GM12878 (cell line): ENCODE measurements around the gene HS6ST3. TPM values are rescaled to one million over a fixed set of nuclear protein-coding genes. Genes with fewer than 3 reads are reported as not detected.

Experiments used
- ATAC-seq: fragments of 200-7000 bp; cut with Tn5 transposase; 3 replicates; pipeline ENCODE4 v1.9.1; 2020; ENCODE audit warnings: mild to moderate bottlenecking, moderate library complexity
- BruUV-seq: library from RNA; stranded (reverse); fragments of 400-500 nt; replicated peaks from 2 replicates; lab custom pipeline; 2021; lab: Mats Ljungman, UMichigan
- CTCF ChIA-PET: fragments of 300-600 bp; sonication (Branson Sonifier 250); formaldehyde crosslinking; extraction: SDS; loops from one replicate; lab custom pipeline; 2021; ENCODE audit warnings: inconsistent platforms; lab: Yijun Ruan, JAX
- POLR2A ChIA-PET: fragments of 350-600 bp; formaldehyde crosslinking; extraction: SDS; loops from one replicate; lab custom pipeline; 2021; ENCODE audit warnings: inconsistent platforms; lab: Charles Lee
- RAD21 ChIA-PET: fragments of 300-600 bp; sonication (Branson Sonifier 250); formaldehyde crosslinking; loops from one replicate; lab custom pipeline; 2023; ENCODE audit warnings: antibody characterized with exemption; ENCODE audit not compliant: unreplicated experiment; lab: Charles Lee
- SMC1A ChIA-PET: fragments of 300-600 bp; sonication (Branson Sonifier 250); formaldehyde crosslinking; loops from one replicate; lab custom pipeline; 2023; ENCODE audit not compliant: unreplicated experiment, uncharacterized antibody; lab: Charles Lee
- DNase-seq: peaks from one replicate; pipeline ENCODE4 v3.0.0-alpha.2; 2011; ENCODE audit warnings: low read depth, low spot score
- FAIRE-seq: peaks from 3 replicates; lab custom pipeline; 2011; peaks lifted over from hg19 to GRCh38; lab: Jason Lieb, UNC
- H2AFZ ChIP-seq: 2 replicates; pipeline ENCODE4 v1.6.0; 2011; ENCODE audit warnings: low read depth, low read length, control low read depth; ENCODE audit not compliant: control insufficient read depth
- H3K27ac ChIP-seq: 2 replicates; pipeline ENCODE4 v1.5.1; 2011; ENCODE audit warnings: control low read depth; ENCODE audit not compliant: control insufficient read depth, insufficient read depth
- H3K27me3 ChIP-seq, 2 experiments: replicated peaks in 1 of 2; 2 replicates each; pipeline versions ENCODE4 v1.6.0 to v1.6.1; 2011; ENCODE audit warnings: low read length in 1 of 2; ENCODE audit not compliant: control insufficient read depth in 2 of 2, insufficient read depth in 2 of 2
- H3K36me3 ChIP-seq, 2 experiments: 2 replicates each; pipeline ENCODE4 v1.5.1; 2011; ENCODE audit warnings: low read length in 1 of 2; ENCODE audit not compliant: control insufficient read depth in 2 of 2, insufficient read depth in 2 of 2
- H3K4me1 ChIP-seq: 2 replicates; pipeline ENCODE4 v1.6.1; 2011; ENCODE audit warnings: mild to moderate bottlenecking, low read length, moderate library complexity, mixed read lengths; ENCODE audit not compliant: control insufficient read depth, insufficient read depth
- H3K4me2 ChIP-seq: 2 replicates; pipeline ENCODE4 v1.6.0; 2011; ENCODE audit warnings: control low read depth; ENCODE audit not compliant: control insufficient read depth, insufficient read depth
- H3K4me3 ChIP-seq: fragments of 200-600 bp; sonication (generic); 2 replicates; pipeline ENCODE4 v1.5.1; 2016
- H3K79me2 ChIP-seq: 2 replicates; pipeline ENCODE4 v1.6.0; 2011; ENCODE audit warnings: low read length; ENCODE audit not compliant: control insufficient read depth, insufficient read depth
- H3K9ac ChIP-seq: 2 replicates; pipeline ENCODE4 v1.8.0; 2011; ENCODE audit warnings: low read length, control low read depth, mixed read lengths; ENCODE audit not compliant: control insufficient read depth, insufficient read depth
- H3K9me3 ChIP-seq: replicated peaks from 3 replicates; pipeline ENCODE4 v1.5.1; 2011; ENCODE audit warnings: mild to moderate bottlenecking, low read length; ENCODE audit not compliant: control insufficient read depth, insufficient read depth
- H4K20me1 ChIP-seq: 2 replicates; pipeline ENCODE4 v1.6.0; 2011; ENCODE audit not compliant: control insufficient read depth, insufficient read depth
- CBX3 ChIP-seq: fragments of 200-600 bp; sonication (generic); IDR thresholded peaks from 2 replicates; pipeline ENCODE4 v1.6.1; 2016; ENCODE audit warnings: low read depth, borderline replicate concordance
- CREM ChIP-seq: IDR thresholded peaks from 2 replicates; pipeline ENCODE4 v1.6.1; 2014; ENCODE audit warnings: antibody characterized with exemption, low read depth
- JUNB ChIP-seq: IDR thresholded peaks from 2 replicates; pipeline ENCODE4 v1.6.1; 2016; ENCODE audit warnings: antibody characterized with exemption, mild to moderate bottlenecking
- MTA2 ChIP-seq: fragments of 450-650 bp; IDR thresholded peaks from 2 replicates; pipeline ENCODE4 v1.6.1; 2016; ENCODE audit warnings: low read depth, mild to moderate bottlenecking, moderate library complexity
- RB1 ChIP-seq: fragments of 450-650 bp; formaldehyde crosslinking; IDR thresholded peaks from 2 replicates; pipeline ENCODE4 v1.6.1; 2017; ENCODE audit warnings: mild to moderate bottlenecking, borderline replicate concordance
- RBBP5 ChIP-seq: fragments of 200-600 bp; sonication (generic); conservative IDR thresholded peaks from 2 replicates; pipeline ENCODE4 v1.6.1; 2016
- SIX5 ChIP-seq: IDR thresholded peaks from 2 replicates; pipeline ENCODE4 v1.6.1; 2011; ENCODE audit warnings: mild to moderate bottlenecking, low read depth, low read length, moderate library complexity; ENCODE audit not compliant: severe bottlenecking
- SMAD5 ChIP-seq: IDR thresholded peaks from 2 replicates; pipeline ENCODE4 v1.6.1; 2016; ENCODE audit warnings: antibody characterized with exemption, low read depth
- SRF ChIP-seq, 2 experiments: IDR thresholded peaks; 2 replicates each; pipeline ENCODE4 v1.6.1; 2011; ENCODE audit warnings: low read depth in 2 of 2, low read length in 2 of 2, mild to moderate bottlenecking in 1 of 2, moderate library complexity in 1 of 2
- TARDBP ChIP-seq: IDR thresholded peaks from 2 replicates; pipeline ENCODE4 v1.6.1; 2016; ENCODE audit warnings: borderline replicate concordance
- TCF12 ChIP-seq: IDR thresholded peaks from 2 replicates; pipeline ENCODE4 v1.6.1; 2011; ENCODE audit warnings: low read depth, mild to moderate bottlenecking, low read length
- WGBS: methylation state at CpG from one replicate; pipeline ENCODE4 v1.1.6; 2016; ENCODE audit warnings: low lambda C conversion rate; ENCODE audit not compliant: insufficient replicate concordance, insufficient coverage; ENCODE audit errors: missing lambda C conversion rate; 5-methylcytosine and 5-hydroxymethylcytosine counted together
- in situ Hi-C: fragments of 300-500 bp; cut with MboI; formaldehyde crosslinking; loops from 9 replicates; pipeline ENCODE4 v1.14.3; 2018; ENCODE audit warnings: mixed read lengths
- intact Hi-C: fragments of 100-400 bp; cut with micrococcal nuclease; formaldehyde crosslinking; loops from one replicate; pipeline ENCODE4 v1.14.2; 2022; ENCODE audit not compliant: unreplicated experiment
- polyA plus RNA-seq, 11 experiments: library from polyadenylated mRNA; depleted of rRNA in 4 of 11; unstranded in 6 of 11; stranded (reverse) in 5 of 11; fragments of >200 nt; fragmentation: Nextera tagmentation in 4 of 11; fragmentation: Illumina TruSeq in 1 of 11; extraction: Ambion mirVana in 4 of 11; extraction: Trizol in 1 of 11; gene quantifications; 1 replicate in 1 of 11; 2 replicates in 10 of 11; pipeline versions ENCODE4 v1.2.1 to v1.2.3, GENCODE V29; 2011 to 2016; ENCODE audit warnings: inconsistent platforms in 2 of 11, missing spikeins in 2 of 11, low read depth in 1 of 11
- total RNA-seq, 4 experiments: library from RNA; depleted of rRNA in 3 of 4; stranded (reverse); fragments of >200 nt in 3 of 4; fragmentation: Illumina TruSeq in 1 of 4; extraction: Trizol in 1 of 4; gene quantifications; 2 replicates each; pipeline versions ENCODE4 v1.2.1 to v1.2.3, GENCODE V29; 2013 to 2021
- TF ChIP-seq, protein P1 (sequence below): IDR thresholded peaks from 2 replicates; pipeline ENCODE4 v1.6.1; 2012; ENCODE audit warnings: low read depth, low read length, improper control_type of control experiment

Gene HS6ST3
- total and polyA plus RNA-seq, 10 of the 15 experiments (the other 5 are each of a cell fraction or from before 2014, with no cell fraction given), result under 0.01 to 2.9 TPM; not detected in 8

DNA sequence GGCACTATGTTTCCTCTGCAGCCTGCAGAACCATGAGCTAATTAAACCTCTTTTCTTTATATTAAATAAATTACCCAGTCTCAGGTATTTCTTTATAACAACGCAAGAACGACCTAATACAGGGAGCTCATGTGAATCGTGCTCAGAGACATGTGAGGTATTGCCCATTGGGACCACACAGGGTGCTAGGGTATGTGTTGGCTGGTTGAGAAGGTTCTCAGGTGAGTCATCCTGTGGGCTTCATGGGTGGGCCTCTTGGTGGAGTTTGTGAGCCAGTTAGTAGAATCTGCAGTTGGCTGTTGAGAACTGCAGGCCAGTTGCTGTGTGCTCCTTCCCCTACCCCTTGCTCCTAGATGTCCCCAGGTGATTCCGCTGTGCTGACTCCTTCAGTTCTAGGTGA lies 163.0 kb downstream of the HS6ST3 start (continued):
- no peak for TF ChIP-seq TARDBP

DNA sequence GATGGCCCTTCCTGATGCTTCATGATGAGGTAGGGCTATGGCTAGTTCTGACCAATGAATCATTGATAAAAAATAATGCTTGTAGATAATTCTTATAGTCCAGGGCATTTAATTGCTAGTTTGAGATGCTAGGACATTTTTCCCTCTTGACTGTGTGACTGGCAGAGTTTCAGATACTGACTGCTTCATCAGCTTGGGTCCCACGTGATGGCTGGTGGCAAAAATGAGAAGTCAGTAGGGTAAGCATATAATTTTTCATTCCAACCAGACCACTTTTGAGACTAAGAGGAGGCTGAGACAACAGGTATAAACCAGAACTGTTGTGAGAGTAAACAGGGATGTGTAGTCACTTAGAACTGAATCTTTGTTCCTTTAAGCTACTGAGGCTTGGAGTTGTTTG lies 183.3 kb downstream of the HS6ST3 start:
- Histone ChIP-seq H4K20me1 (no peaks in the 10 kb centered on the region), H3K36me3 (no peaks in the 10 kb centered on the region), H3K4me3 (no peak overlapping the region), H3K27me3 (no peaks in the 10 kb centered on the region), H3K79me2 (no peaks in the 10 kb centered on the region), H3K4me2 (no peak overlapping the region), H3K9me3 (no peaks in the 10 kb centered on the region), H3K4me1 (no peaks in the 10 kb centered on the region), H2AFZ (no peak overlapping the region), H3K27ac (no peak overlapping the region), H3K9ac (no peak overlapping the region)
- intact Hi-C loops, result no loop called here
- no peak for DNase-seq
- CTCF ChIA-PET, result no interaction called here
- SMC1A ChIA-PET, result no interaction called here
- WGBS, result 5% methylated on average over 1 of the region's 1 CpG
- in situ Hi-C loops, result no loop called here
- no peak for ATAC-seq
- TF ChIP-seq SMAD5 (no peak), RB1 (no peak), SIX5 (no peak), TCF12 (no peak), JUNB (no peak), CREM (no peak), RBBP5 (no peak), CBX3 (no peak), MTA2 (no peak), SRF (IDR thresholded peaks at IDR 0.05; ENCODE audit: low read depth in 2 of 2, low read length in 2 of 2) (no peak)
- TF ChIP-seq, protein P1, sequence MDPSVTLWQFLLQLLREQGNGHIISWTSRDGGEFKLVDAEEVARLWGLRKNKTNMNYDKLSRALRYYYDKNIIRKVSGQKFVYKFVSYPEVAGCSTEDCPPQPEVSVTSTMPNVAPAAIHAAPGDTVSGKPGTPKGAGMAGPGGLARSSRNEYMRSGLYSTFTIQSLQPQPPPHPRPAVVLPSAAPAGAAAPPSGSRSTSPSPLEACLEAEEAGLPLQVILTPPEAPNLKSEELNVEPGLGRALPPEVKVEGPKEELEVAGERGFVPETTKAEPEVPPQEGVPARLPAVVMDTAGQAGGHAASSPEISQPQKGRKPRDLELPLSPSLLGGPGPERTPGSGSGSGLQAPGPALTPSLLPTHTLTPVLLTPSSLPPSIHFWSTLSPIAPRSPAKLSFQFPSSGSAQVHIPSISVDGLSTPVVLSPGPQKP, result no peak
- POLR2A ChIA-PET, result no interaction called here
- RAD21 ChIA-PET, result no interaction called here
- BruUV-seq, result no TSS peak
- no peak for FAIRE-seq
